NCI-H187 treated with DMSO at 0.1 percent for 48 hours (cell line): ENCODE results near the gene PRRG4.
"Not testable (repeated sequence)": the region's sequence is repeated elsewhere in the genome, so short reads cannot be mapped to it uniquely, and the experiment has no call there.

Source experiments
- DNase-seq: peaks from one replicate; lab custom pipeline; 2025; lab: John Stamatoyannopoulos, UW

Gene PRRG4

DNA sequence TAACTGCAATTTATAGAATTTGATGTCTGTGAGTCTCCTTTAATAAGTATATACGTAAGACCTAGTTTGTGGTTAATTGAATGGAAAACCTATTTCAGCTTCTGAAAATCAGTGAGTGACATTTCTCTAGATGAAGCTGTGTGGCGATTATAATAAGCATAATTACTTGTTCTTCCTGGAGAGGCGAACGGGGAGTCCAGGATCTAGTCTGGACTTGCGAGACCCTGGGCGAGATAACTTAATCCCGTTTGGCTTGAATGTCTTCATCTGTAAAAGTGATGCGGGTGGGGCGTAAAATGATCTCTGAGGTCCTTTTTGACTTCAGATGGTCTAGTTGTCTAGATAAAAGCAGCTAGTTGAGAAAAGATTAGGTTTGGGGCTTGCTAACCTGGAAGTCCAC is 1.1 kb downstream of the PRRG4 start:
- DNase-seq, result no peak

DNA sequence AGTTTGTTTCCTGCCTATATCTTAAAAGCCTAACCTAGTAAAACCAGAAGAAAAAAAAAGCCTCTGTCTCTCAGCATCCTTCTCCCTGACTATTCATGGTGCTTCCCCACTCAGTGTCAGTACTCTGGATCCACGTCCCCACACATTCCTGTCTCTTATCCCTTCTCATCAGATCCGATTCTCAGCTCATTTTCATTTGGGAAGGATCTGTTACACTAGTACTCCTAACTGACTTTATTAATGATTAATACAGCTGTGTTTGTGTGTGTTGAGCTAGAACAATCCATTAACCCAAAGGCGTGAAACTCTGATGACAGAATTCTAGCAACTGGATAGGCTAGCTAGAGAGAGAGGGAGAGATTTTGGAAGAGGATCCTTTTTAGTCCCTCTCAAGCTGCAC is 1.5 kb downstream of the PRRG4 start:
- DNase-seq, result no peak

- DNase-seq, result no peak
Observed at GRCh38 chr11:32833921-32834320, 4.2 kb downstream of the PRRG4 start.

DNA sequence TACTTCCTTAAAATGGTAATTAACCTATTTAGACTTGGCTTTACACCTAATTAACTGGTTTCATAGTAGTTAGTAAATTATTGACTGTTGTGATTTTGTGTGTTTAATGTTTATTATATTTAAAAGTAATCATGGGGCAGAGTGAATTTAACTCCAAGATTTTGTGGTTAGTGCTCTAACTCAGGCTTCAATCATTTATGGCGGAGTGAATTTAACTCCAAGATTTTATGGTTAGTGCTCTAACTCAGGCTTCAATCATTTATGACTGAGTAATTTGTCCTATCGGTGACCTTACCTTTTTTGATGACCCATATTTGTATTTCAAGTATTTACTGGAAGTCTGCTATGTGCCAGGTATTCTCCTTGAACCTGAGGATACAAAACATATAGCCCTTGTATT is 7.2 kb downstream of the PRRG4 start:
- no peak for DNase-seq

DNA sequence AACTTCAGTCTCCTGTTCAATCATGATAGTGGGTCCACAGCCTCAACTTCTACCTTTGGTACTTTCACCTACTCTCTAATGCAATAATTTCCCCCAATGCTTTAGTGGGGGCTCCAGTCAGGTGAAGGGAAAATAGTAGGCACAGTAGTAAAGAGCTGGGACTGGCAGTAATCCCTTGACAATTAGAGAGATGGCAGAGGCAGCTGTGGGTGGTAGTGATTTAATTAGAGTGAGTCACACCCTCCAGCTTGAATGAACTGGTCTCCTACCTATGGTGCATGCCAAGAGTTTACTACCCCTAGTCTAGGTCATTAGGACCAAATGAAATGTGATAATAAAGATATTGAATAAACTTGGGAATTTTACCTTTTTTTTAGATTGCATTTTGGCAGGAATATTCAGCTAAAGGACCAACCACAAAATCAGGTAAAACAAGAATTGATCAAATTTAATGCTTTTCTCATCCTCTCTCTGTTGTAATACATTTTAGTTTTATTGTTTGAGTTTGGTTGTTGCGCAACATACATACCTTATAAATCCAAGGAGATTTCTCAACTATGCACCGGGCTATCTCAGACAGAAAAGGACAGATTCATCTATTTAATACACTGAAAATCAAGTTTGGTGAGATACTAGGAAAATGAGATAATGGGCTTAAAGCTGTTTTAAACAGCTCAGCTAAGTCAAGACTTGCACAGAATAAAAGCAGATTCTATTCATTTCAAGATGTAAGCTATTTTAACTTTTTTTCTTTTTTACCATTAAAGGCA is 9.0 kb downstream of the PRRG4 start:
- DNase-seq, result no peak

DNA sequence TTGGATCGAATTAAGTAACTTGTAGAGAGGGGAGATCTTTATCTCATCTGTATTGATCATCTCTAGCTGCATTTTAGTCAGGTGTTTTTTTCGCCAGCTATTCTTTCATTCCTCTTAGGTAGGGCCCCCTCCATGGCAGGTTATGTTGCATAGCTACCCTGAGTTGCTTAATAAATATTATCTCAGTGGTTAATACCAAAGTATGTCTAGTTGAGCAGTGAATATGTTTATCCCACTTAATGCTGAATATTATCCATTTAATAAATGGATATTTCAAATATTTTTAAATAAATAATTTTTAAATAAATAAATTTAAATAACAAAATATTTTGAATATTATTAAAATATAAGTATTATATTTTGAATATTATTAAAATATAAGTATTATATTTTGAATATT is 9.6 kb downstream of the PRRG4 start:
- no peak for DNase-seq

- DNase-seq, result no peak
Observed at GRCh38 chr11:32840587-32840986, 10.9 kb downstream of the PRRG4 start.

DNA sequence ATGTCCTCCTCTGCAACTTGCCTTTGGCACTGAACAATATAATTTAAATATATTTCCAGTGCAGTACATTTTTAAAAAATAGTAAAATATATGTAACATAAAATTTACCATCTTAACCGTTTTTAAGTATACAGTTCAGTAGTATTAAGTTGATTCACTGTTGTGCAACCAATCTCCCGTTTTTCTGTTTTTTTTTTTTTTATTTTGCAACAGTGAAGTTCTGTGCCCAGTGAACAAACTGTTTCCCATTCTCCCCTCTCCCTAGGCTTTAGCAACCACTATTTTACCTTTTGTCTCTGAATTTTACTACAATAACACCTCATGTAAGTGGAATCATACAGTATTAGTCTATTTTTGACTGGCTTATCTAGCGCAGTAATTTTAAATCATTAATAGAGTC is 13.8 kb downstream of the PRRG4 start:
- DNase-seq, result no peak

GRCh38 chr11:32847511-32847910 is 17.8 kb downstream of the PRRG4 start:
- no peak for DNase-seq

DNA sequence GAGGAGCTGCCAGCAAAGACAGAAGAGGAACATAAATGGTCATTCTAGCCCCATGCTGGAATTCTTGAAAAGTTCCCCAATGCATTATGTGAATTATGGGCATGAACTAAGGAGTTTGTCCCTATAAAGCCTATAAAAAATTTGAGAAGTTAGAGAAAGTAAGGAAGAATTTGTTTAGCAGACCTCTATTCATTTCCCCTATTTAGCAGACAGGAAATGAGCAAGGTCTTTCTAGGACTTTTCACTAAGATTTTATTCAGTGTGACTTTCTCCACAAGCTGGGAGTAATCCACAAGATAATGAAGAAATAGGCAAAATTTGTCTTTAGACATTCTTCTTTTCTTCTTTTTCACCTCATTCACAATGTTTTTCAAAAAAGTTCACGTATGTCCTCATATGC is 20.0 kb downstream of the PRRG4 start:
- no peak for DNase-seq

GRCh38 chr11:32851251-32851650 is 21.5 kb downstream of the PRRG4 start:
- no peak for DNase-seq

- DNase-seq, result no peak
Observed at GRCh38 chr11:32852207-32852606, 22.5 kb downstream of the PRRG4 start.

DNA sequence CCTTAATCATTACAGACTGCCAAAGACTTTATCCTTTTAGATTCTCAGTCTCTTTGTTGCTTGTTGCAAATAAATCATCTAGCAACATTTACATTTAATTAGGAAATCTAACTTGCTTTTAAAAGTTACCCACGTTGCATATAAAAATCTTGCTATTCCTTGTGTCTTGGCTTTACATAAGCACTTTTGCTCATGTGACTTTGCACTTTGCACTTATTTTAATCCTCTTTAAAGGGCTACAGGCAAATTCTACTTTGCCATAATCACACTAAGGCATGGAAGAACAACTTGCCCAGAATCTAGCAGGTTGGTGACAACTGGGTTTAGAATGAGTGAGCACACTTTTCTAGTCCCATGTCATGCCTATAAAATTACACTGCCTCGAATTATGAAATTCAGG is 25.9 kb downstream of the PRRG4 start:
- DNase-seq, result no peak

- no peak for DNase-seq
Observed at GRCh38 chr11:32858731-32859130, 29.0 kb downstream of the PRRG4 start.

GRCh38 chr11:32861850-32862577 is 32.3 kb downstream of the PRRG4 start:
- no peak for DNase-seq

DNA sequence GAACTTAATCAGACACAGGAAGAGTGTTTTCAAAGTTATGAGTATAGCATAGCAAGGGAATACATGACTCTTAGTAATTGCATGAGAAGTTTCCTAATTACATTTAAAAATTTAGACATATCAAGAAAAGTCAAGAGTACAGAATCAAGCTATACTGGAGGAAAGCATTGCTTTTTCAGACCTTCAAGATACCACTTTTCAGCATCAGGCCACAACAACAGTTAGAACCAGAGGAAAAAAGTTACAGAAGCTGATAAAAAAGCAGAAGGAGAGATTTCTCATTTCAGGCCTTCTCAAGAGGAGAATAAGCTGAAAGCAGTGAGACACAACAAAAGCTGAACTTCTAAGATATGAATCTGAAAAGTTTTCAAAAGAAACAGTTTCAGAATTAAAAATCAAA is 34.8 kb downstream of the PRRG4 start:
- DNase-seq, result no peak

DNA sequence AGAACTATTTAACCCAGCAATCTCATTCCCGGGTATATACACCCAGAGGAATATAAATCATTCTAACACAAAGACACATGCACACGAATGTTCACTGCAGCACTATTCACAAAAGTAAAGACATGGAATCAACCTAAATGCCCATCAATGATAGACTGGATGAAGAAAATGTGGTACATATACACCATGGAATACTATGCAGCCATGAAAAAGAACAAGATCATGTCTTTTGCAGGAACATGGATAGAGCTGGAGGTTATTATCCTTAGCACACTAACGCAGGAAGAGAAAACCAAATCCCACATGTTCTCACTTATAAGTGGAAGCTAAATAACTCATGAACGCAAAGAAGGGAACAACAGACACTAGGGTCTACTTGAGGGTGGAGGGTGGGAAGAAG is 39.0 kb downstream of the PRRG4 start:
- DNase-seq, result not testable (repeated sequence)

DNA sequence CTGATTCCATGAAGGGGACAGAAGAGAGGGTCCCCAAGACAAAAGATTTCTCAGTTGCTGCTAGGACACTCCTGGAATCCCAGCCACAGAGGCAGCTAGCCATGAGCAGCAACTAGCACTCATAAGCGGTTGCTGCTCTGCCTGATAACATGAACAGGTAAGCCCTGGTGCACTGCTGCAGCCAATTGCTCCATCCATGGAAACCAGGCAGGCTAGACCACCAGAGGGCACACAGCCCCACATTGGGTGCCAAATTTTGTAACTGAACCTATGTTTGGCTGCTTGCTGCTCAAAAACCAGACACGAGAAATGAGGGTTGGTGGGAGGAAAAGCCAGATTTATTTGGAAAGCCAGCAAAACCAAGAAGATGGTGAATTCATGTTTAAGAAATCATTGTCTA is 40.9 kb downstream of the PRRG4 start:
- no peak for DNase-seq

DNA sequence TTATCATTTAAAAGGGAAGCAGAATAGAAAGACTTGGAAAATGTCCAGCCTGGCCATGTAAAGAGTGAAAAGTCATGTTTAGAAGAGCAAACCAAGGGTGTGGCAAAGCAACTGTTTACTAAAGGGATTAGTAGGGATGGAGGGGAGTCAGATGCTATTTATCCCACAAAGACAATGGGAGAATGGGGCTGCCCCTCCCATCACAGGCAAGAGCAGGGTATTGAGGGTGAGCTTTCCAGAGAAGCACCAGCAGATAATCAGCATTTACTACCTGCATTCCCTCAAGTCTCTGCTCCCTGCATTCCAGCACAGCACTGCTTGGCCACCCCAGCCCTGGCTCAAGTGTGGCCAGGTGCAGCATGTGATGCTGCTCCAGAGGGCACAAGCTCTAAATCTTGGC is 44.4 kb downstream of the PRRG4 start:
- DNase-seq, result peak; percentile 58

DNA sequence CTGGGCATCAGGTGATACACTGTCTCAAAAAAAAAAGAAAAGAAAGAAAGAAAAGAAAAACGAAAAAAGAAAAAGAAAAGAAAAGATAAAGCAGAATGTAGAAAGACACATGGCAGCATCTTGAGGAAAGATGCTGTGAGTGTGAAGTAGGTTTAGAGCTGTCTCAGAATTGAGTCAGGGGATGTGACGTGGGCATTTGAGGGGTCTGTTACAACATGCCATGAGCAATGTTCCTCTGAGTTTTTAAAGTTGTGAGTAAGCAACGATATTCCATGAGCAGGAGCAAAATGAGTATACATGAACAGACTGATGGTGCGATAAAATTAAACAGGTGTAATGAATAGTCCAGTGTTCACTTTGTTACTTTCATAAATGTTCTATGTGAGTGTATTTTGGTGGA is 51.6 kb downstream of the PRRG4 start:
- no peak for DNase-seq

DNA sequence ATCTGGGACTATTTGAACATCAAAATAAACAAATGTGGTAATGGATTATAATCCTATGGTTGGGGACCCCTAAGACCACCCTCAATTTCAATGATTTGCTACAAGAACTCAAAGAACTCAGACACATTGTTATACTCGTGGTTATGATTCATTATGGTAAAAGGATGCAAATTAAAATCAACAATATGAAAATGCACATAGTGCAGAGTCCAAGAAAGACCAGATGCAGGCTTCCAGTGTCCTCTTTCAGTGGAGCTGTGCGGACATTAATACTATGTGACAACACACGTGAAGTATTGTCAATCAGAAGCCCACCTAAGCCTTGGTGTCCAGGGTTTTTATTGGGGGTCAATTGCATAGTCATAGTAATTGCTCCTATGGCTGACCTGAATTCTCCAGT is 53.7 kb downstream of the PRRG4 start:
- no peak for DNase-seq

- DNase-seq, result no peak
Observed at GRCh38 chr11:32884023-32884422, 54.3 kb downstream of the PRRG4 start.

DNA sequence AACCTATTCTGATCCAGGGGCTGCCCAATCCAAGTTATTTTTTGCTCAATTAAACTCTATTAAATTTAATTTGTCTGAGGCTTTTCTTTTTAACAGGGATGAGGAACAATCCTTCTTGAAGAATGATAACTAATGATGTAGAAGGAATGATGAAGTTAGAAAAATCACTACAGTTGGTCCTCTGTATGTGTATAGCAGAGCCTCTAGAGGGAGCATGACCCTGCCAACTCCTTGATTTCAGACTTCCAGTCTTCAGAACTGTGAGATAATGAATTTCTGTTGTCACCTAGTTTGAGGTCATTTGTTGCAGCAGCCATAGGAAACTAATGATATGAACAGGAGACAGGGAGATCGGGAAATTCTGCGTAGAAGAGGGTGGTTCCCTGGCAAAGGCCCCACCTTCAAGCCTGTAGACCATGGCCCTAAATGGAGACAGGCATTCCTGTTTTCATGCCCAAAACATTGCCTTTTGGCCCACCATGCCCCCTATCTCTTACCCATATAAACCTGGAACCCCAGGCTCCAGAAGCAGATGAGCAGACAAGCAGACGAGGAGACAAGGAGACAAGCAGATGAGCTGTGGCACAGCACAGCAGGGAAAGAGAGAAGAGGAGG is 55.1 kb downstream of the PRRG4 start:
- DNase-seq, result no peak
